Choroid plexus epithelial cell (primary cell): ENCODE data around the gene NPLOC4.

Experiments used
- DNase-seq: peaks from one replicate; pipeline ENCODE4 v3.0.0-alpha.2; 2010; ENCODE audit warnings: low read depth
- H3K4me3 ChIP-seq: 2 replicates; pipeline ENCODE4 v1.5.1; 2011; ENCODE audit warnings: low read depth, mild to moderate bottlenecking, control low read depth, low read length, moderate library complexity
- CTCF ChIP-seq: conservative IDR thresholded peaks from 2 replicates; pipeline ENCODE4 v1.5.1; 2011; ENCODE audit warnings: low read depth, mild to moderate bottlenecking, control low read depth, inconsistent platforms, low read length, moderate library complexity

Gene NPLOC4

DNA sequence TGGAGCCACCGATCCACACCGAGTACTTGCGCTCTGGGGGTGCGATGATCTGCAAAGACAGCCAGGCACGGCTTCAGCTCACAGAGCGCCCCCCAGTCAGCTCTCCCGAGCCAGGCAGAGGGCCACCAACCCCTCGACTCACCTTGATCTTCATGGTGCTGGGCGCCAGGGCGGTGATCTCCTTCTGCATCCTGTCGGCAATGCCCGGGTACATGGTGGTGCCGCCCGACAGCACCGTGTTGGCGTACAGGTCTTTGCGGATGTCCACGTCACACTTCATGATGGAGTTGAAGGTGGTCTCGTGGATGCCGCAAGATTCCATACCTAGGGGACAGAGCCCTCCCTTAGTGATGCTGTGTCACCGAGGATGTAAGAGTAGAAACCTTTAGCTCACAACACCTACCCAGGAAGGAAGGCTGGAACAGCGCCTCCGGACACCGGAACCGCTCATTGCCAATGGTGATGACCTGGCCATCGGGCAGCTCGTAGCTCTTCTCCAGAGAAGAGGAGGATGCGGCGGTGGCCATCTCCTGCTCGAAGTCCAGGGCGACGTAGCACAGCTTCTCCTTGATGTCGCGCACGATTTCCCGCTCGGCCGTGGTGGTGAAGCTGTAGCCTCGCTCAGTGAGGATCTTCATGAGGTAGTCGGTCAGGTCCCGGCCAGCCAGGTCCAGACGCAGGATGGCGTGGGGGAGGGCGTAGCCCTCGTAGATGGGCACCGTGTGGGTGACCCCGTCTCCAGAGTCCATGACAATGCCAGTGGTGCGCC is 125.9 kb downstream of the NPLOC4 start:
- peak; percentile 2 for TF ChIP-seq CTCF
- peak; percentile 51 for DNase-seq
- peak overlapping the region; percentile 87 for H3K4me3 ChIP-seq

GRCh38 chr17:81509972-81510784 is 126.7 kb downstream of the NPLOC4 start:
- H3K4me3 ChIP-seq = peak overlapping the region; percentile 87
- DNase-seq = peak; percentile 42
- no peak for TF ChIP-seq CTCF

DNA sequence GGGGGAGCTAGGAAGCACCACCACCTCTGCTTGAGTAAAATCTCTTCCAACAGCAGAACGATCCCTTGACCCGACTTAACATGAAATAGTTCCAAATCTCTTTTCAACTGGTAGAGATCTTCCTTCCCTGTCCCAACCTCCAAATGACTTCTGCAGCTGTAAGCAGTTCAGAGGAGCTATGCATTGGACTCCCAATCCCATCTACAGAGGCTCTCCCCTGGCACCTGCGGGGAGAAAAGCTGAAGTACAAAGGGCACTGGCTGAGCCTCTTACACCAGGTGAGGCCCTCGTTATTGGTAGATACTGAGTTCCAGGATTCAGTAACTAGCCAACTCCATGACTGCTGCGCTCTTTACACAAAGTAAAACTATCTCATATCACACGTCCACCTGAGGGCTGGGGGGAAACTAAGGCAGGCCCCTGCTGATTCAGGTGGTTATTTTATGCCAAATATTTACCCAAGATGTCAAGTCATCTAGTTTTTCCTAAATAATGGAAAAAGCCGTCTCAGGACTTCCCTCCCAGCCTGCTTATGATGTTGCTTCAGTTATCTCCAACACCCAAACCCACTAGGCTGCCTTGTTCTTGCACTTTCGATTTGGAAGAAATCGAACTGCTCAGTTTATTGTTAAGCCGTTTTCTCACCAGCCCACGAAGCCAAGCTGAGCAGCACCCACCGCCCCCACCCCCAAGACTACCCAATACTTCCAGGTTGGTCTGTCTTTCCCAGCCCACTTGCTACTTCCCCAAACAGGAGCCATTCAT is 127.5 kb downstream of the NPLOC4 start:
- DNase-seq = peak; percentile 50
- H3K4me3 ChIP-seq = peak overlapping the region; percentile 87
- TF ChIP-seq CTCF = no peak

DNA sequence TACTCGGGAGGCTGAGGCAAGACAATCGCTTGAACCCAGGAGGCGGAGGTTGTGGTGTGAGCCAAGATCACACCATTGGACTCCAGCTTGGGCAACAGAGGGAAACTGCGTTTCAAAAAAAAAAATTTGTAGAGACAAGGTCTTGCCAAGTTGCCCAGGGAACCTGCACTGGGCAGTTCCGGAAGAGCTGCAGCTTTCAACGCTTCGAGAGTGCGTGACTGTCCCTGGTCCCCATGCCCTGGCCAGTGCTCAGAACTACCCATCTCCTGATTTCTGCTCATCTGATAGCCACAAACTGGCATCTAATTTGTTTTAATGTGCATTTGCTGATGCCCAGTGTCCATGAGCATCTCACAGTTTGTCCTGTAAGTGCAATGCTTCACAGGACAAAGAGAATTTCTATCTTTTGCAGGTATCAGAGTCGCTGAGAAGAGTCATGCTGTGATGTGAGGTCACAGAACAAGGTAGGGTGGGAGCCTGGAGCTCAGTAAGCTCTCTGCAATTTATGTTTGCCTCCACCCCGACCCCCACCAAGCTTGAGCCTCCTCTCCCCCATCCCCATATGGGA is 128.2 kb downstream of the NPLOC4 start:
- DNase-seq = peak; percentile 47
- peak overlapping the region; percentile 87 for H3K4me3 ChIP-seq
- no peak for TF ChIP-seq CTCF
